Measurements from ENCODE around the gene WBP4.
"Not testable (repeated sequence)": the region's sequence is repeated elsewhere in the genome, so short reads cannot be mapped to it uniquely, and the experiment has no call there.

The WBP4 gene

DNA sequence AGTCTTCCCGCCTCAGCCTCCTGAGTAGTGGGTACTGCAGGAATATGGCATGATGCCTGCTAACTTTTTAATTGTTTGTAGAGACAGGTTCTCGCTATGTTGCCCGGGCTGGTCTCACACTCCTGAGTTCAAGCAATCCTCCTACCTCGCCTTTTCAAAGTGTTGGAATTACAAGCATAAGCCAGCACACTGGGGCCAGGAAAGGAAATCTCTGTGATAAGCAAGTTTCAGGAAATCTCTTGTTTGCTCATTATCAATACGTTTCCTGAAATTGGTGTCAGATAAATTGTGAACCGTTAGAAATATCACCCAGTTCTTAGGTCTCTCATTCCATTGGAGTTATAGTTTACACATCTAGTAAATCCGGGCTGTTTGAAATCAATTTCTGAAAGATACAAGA lies 14.2 kb downstream of the WBP4 start:
- in situ Hi-C loops (cut with MboI; ENCODE audit: low sequenced_read_pairs), result no loop called here

DNA sequence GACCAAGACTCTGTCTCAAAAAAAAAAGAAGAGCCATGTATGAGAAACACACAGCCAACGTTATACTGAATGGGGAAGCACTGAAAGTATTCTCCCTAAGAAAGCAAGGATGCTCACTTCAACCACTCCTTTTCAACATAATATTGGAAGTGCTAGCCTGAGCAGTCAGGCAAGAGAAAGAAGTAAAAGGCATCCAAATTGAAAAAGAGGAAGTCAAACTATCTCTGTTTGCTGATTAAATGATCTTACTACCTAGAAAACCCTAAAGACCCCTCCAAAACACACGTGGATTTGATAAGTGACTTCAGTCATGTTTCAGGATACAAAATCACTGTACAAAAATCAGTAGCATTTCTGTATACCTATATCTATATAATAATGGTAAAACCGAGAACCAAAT lies 16.2 kb downstream of the WBP4 start:
- in situ Hi-C loops (cut with MboI; ENCODE audit: low sequenced_read_pairs), result no loop called here

DNA sequence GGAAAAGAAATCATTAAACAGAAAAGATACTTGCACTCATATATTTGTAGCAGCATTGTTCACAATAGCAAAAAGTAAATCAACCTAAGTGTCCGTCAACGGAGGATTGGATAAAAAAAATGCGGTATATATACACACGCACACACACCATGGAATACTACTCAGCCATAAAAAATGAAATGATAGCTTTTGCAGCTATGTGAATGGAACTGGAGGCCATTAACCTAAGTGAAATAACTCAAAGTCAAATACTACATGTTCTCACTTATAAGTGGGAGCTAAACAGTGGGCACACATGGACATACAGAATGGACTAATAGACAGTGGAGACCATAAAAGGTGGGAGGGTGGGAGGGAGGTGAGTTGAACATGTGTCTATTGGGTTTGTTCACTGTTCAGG lies 18.4 kb downstream of the WBP4 start:
- in situ Hi-C loops (cut with MboI; ENCODE audit: low sequenced_read_pairs), result no loop called here

DNA sequence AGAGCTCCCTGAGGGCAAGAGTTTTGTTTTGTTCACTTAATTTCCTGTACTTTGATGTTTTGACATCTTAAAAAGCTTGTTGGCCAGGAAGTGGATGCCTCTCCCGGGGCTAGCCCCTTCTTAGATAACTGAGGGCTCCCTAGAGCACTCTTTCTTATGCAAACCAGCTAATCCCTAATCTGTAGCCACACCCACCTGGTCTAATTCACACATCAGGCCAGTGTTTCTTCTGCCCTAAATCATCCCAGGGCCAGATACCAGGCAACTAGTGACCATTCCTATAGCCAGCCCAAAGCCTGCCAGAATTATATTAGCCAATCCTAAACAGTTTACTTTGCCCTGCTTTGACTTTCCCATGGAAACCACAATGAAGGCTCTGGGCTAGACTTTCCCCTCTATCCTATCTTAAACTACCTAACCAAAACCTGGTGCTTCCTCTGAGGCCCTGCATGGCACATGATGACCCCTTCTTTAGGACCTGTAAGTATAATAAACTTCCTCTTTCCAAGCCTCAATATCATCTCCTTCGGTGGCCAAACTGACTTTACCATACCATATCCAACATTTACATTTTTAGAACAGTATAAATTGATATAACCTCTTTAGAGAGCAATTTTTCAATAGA lies 24.8 kb downstream of the WBP4 start:
- in situ Hi-C loops (cut with MboI; ENCODE audit: low sequenced_read_pairs), result no loop called here

DNA sequence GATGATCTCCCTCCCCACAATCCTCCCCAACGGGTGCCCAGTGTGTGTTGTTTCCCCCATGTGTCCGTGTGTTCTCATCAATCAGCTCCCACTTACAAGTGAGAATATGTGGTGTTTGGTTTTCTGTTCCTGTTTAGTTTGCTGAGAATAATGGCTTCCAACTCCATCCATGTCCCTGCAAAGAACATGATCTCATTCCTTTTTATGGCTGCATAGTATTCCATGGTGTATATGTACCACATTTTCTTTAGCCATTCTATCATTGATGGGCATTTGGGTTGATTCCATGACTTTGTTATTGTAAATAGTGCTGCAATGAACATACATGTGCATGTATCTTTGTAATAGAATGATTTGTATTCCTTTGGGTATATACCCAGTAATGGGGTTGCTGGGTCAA lies 34.4 kb downstream of the WBP4 start:
- in situ Hi-C loops (cut with MboI; ENCODE audit: low sequenced_read_pairs), result not testable (repeated sequence)

DNA sequence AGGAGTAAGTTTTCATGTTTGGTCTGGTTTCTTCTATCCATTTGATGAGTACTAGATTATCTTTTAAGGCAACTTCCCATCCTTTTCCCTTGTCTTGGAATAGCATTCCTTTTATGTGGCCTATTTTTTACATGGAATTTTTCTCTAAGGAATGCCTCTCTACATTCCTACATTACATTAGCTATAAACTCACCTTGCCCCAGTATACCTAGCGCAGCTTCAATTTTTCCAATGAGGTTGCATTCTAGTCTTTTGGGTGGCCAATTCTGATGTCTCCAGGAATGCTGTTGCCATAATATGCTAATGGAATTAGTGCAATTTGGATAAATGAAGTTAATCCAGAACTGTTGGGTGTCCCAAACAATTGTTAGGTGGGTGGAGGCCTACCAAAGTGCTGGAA lies 37.5 kb downstream of the WBP4 start:
- in situ Hi-C loops (cut with MboI; ENCODE audit: low sequenced_read_pairs), result no loop called here

DNA sequence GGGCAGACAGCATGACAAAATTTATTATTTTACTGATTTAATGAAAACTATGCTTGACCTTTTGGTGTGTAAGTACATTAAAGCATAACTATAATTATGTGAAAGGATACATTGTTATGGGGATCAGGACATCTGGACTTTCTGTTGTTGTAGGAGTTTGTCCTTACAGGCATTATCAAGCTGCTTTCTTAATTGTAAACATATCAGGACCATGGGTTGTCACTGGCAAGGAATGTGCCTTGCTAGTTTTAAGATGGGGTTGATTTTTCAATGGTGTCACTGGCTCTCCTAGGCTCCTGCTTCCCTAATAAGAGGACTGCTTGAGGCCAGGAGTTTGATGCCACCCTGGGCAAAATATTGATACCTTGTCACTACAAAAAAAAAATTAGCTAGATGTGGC lies 38.7 kb downstream of the WBP4 start:
- in situ Hi-C loops (cut with MboI; ENCODE audit: low sequenced_read_pairs), result no loop called here

DNA sequence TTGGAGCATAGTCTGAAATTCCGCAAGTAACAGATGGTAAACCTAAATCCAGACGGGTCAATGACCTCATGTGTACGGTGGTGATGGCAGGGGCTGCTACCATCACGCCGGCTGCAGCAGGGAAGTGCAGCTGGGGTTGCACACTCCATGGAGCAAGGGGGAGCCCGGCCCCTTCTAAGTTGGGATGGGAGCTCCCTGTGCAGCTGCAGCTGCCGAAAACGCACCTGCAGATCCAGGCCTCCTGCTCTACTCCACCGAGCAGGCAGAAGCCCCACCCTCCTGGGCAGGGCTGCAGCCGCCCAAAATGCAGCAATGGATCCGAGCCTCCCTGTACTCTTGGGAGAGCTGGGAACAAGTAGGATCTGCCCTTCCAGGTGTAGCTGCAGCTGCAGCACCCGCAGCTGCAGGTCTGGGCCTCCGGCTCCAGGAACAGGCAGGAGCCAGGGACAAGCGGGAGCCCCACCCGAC lies 45.8 kb downstream of the WBP4 start:
- in situ Hi-C loops (cut with MboI; ENCODE audit: low sequenced_read_pairs), result no loop called here

DNA sequence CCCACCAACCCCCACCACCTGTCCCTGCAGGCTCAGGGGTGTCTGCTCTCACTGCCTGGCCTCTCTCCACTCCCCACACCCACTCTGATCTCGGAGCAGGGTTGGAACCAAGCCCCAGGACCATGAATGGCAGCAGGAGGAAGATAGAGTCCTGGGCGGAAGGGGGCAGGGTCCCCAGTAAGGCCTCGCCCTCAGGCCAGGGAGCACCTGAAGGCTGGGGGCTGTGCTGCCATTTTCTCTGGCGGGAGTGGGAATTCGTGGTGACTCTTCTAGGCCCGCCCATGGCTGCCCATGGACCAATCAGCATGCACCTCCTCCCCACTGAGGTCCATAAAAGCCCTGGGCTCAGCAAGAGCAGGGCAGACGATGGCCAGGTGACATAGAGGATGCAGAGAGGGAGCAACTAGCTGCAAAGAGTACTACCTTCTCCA lies 46.3 kb downstream of the WBP4 start:
- in situ Hi-C loops (cut with MboI; ENCODE audit: low sequenced_read_pairs), result no loop called here

DNA sequence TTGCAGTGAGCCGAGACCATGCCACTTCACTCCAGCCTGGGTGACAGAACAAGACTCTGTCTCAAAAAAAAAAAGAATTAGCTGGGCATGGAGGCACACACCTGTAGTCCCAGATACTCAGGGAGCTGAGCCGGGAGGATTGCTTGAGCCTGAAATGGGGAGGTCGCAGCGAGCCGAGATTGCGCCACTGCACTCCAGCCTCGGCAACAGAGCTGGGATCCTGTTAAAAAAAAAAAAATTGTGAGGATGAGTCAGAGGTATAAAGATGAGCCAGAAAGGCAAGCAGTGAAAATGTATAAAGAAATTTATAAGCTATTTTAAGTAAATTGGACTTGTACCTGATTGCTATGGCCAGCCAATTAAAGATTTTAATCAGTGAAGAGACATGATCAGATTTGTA lies 50.1 kb downstream of the WBP4 start:
- in situ Hi-C loops (cut with MboI; ENCODE audit: low sequenced_read_pairs), result no loop called here

DNA sequence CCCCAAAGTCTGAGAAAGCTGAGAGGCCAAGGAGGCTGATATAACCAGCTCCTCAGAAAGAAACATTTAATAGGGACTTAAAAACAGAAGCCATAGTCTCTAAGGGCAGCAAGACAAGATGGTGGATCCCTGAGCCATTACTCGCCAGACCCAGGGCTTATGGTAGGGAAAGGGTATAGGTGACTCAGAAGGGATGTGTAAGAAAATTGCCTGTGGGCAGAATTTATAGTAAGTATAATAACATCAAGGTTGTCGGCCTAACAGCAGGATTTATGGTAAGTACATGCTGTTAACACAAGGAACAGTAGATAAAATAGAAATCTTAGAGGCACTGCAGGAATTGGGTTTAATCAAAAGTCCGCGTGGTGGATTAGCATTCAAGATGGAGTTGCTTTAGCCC lies 56.6 kb downstream of the WBP4 start:
- in situ Hi-C loops (cut with MboI; ENCODE audit: low sequenced_read_pairs), result no loop called here

DNA sequence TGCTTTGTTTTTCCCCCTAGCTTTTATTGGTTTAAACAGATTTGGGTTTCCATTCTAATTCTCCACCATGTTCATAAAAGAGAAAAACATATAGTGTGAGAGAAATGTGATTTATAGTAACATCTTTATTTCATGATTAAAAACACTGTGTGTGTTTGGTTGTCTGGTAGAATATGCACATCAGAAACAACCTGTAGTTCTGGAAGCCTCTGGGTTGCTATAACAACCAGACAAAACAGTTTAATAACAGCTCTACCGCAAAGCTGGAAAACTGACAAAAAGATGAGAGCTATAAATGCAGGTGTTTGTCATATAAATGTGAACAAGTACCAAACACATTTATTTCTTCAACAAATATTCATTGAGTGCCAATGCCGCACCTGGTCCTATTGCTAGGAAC lies 61.5 kb downstream of the WBP4 start:
- in situ Hi-C loops (cut with MboI; ENCODE audit: low sequenced_read_pairs), result no loop called here

DNA sequence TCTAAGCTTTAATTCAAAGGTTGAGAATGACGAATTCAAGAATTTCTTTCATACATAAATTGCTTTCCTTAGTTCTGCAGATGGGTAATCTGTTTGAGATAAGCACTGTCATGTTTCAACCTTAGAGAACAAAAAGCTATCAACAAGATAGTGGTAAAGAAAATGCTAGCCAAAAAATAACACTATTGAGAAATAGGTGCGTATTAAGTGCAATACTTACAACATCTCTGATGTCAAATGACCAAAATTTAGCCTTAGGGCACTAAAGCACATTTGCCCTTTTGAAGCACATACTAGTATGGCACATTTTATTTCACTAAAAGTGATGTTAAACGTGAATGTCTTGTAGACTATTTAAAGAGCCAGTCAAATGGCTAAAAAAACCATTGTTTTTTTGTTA lies 66.4 kb downstream of the WBP4 start:
- in situ Hi-C loops (cut with MboI; ENCODE audit: low sequenced_read_pairs), result no loop called here

DNA sequence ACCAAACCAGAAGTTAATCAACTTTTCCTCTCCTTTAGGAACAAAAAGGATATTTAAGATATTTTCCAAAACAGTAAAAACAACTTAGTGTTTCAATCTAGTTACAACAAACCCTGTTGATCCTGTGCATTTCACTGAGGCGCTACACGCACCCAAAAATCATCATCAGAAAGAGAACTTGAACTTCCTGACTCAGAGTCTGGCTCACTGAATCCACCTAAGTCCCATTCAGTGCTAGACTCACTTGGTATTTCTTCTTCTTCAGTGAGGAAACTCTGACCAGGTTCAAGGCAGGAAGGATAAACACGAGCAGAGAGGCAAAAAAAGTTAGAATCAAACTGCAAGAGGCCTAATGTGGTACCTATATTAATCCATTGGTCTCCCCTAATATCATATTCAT lies 69.0 kb downstream of the WBP4 start:
- in situ Hi-C loops (cut with MboI; ENCODE audit: low sequenced_read_pairs), result no loop called here

DNA sequence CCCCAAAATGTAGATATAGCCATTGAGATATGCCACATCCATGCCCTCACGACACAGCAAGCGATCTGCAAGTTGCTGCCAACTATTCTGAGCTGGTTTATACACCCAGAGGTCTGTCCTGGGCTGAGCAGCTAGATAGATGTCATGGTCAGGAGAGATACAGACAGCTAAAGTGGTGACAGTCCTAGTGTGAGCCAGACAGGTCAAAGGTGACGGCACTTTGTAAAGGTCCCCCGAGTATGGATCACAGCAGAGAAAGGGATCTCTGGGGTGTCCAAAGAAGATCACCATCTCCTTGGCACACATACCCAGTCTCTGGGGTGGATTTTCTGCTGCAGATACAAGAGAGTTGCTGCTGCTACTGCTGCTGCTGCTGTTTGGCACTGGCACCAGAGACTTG lies 69.9 kb downstream of the WBP4 start:
- in situ Hi-C loops (cut with MboI; ENCODE audit: low sequenced_read_pairs), result not testable (repeated sequence)

DNA sequence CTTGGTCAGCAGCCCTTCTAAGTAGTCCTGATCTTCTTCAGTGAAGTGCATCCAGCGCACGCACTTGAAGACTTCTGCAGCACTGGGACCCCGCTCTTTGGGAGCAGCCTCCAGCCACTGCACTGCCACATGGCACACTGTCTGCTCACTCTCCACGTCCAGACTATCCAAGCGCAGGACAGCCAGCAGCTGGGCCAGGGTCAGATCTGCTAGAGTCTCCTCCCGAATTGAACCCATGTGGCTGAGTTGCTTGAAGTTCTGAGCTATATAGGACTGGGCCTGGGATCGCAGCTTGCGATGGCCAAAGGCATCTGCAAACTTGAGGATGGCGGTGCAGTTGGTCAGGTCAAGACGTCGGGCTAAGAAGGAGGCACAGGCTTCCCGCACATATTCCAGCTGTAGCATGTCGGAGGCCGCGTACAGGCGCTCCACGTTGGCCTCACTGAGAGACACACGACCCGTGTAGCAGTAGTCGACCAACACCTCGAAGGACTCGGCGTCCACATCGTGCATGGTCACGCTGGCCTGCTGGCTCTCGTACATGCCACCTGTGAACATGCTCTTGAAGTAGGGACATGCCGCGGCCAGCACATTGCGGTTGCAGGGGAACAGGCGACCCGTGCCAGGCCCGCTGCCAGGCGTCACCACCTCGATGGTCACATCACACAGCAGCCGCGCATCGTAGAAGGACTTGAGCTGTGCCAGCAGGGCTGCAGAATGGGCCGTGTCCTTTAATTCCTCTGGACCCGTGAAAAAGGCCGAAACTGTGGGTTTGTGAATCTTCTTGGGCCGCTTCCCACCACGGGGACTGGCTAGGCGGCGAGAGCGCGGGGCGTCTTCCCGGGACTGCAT lies 70.6 kb downstream of the WBP4 start:
- in situ Hi-C loops (cut with MboI; ENCODE audit: low sequenced_read_pairs), result not testable (repeated sequence)

DNA sequence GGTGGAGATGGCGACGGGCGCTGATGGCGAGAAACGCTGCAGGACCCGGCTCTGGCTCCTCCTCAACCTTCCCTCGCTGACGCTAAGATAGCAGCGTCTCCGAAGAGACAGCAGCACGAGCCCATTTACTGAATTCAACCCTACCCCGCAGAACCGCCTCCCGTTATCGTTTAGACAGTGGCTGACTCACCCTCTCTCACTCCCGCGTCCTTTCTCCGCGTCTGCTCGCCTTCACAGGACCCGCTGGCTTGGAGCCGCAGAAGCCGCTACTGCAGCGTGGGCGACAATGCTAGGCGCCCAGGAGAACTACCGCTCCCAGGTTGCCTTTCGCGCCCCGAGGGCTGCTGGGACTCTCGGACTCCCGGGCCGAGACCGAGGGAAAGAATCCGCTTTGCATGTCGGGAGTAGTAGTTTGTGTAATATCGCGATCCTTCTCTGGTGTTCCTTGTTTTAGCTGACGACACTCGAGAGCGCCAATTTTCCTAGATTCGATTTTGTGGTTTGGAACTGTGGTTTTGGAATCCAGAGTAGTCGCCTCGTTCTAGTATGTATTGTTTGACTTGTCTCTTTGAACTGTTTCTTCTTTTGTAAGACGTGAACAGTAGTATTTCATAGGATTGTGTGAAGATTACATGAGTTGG lies 71.3 kb downstream of the WBP4 start, which contains the start of gene KBTBD6:
KBTBD6 (minus strand) TSS at position 291 of the 641 bp plus-strand sequence. CDS start 291 bp downstream, outside the sequence.
- in situ Hi-C loops (cut with MboI; ENCODE audit: low sequenced_read_pairs), result no loop called here
